B cell (primary cell): ENCODE data around the gene HSD17B12. TPM values are rescaled to one million over a fixed set of nuclear protein-coding genes. Genes with fewer than 3 reads are reported as not detected.

Source experiments
- ATAC-seq: fragments of 200-7000 bp; cut with Tn5 transposase; one replicate; pipeline ENCODE4 v1.10.0; 2021; ENCODE audit warnings: low read depth, mild to moderate bottlenecking, moderate number of reproducible peaks, moderate library complexity
- CTCF ChIA-PET: fragments of 350-600 bp; sonication (Branson Sonifier 250); formaldehyde crosslinking; loops from one replicate; lab custom pipeline; 2021; ENCODE audit warnings: antibody characterized with exemption, inconsistent platforms; lab: Charles Lee
- POLR2A ChIA-PET: fragments of 350-600 bp; sonication (Branson Sonifier 250); formaldehyde crosslinking; loops from one replicate; lab custom pipeline; 2021; ENCODE audit warnings: antibody characterized with exemption; lab: Charles Lee
- DNase-seq: peaks from one replicate; pipeline ENCODE4 v3.0.0; 2013
- H2AFZ ChIP-seq: 2 replicates; pipeline ENCODE4 v1.6.1; 2012; ENCODE audit warnings: mild to moderate bottlenecking, low read depth, low read length; ENCODE audit not compliant: insufficient read depth, poor library complexity, severe bottlenecking
- H3K27ac ChIP-seq, 2 donors: 1 replicate in 1 of 2; 2 replicates in 1 of 2; pipeline ENCODE4 v1.5.1; 2012 to 2013; ENCODE audit warnings: low read length in 2 of 2, mild to moderate bottlenecking in 2 of 2, moderate library complexity in 1 of 2
- H3K27me3 ChIP-seq, 4 experiments: fragments of 200-600 bp in 1 of 4; sonication (generic) in 1 of 4; replicated peaks in 1 of 4; 1 replicate in 2 of 4; 2 replicates in 2 of 4; pipeline versions ENCODE4 v1.6.1 to v1.7.0; 2013 to 2016; ENCODE audit warnings: low read length in 3 of 4, mild to moderate bottlenecking in 2 of 4, mixed read lengths in 1 of 4, moderate library complexity in 1 of 4; ENCODE audit not compliant: insufficient read depth in 4 of 4, control insufficient read depth in 3 of 4; ENCODE audit errors: control extremely low read depth in 1 of 4
- H3K36me3 ChIP-seq, 2 experiments: replicated peaks in 1 of 2; 1 replicate in 1 of 2; 2 replicates in 1 of 2; pipeline versions ENCODE4 v1.6.1 to v1.7.1; 2013; ENCODE audit warnings: low read length in 1 of 2; ENCODE audit not compliant: insufficient read depth in 2 of 2, control insufficient read depth in 1 of 2; ENCODE audit errors: control extremely low read depth in 1 of 2, extremely low read depth in 1 of 2
- H3K4me1 ChIP-seq, 2 donors: fragments of 200-600 bp in 1 of 2; sonication (generic) in 1 of 2; 1 replicate in 1 of 2; 2 replicates in 1 of 2; pipeline versions ENCODE4 v1.5.1 to v1.6.1; 2013 to 2017; ENCODE audit warnings: low read length in 2 of 2; ENCODE audit not compliant: control insufficient read depth in 2 of 2, insufficient read depth in 2 of 2
- H3K4me2 ChIP-seq: replicated peaks from 2 replicates; pipeline ENCODE3; 2012; ENCODE audit warnings: mild to moderate bottlenecking, low read depth, low read length; ENCODE audit not compliant: poor library complexity, severe bottlenecking
- H3K4me3 ChIP-seq, 5 experiments: fragments of 200-600 bp in 1 of 5; sonication (generic) in 1 of 5; 1 replicate in 3 of 5; 2 replicates in 2 of 5; pipeline versions ENCODE4 v1.5.1 to v1.7.0; 2011 to 2016; ENCODE audit warnings: low read length in 4 of 5, mild to moderate bottlenecking in 4 of 5, low read depth in 2 of 5, control low read depth in 1 of 5, moderate library complexity in 1 of 5; ENCODE audit not compliant: insufficient read depth in 1 of 5; ENCODE audit errors: control extremely low read depth in 1 of 5, extremely low read depth in 1 of 5
- H3K79me2 ChIP-seq: fragments of 200-600 bp; sonication (generic); one replicate; pipeline ENCODE4 v1.6.0; 2016; ENCODE audit warnings: low read length; ENCODE audit not compliant: control insufficient read depth, insufficient read depth
- H3K9ac ChIP-seq: fragments of 200-600 bp; sonication (generic); 2 replicates; pipeline ENCODE4 v1.6.1; 2017; ENCODE audit warnings: mild to moderate bottlenecking, low read length, moderate library complexity
- H3K9me3 ChIP-seq, 3 donors: one replicate each; pipeline versions ENCODE4 v1.6.1 to v1.7.1; 2013; ENCODE audit warnings: low read length in 2 of 3; ENCODE audit not compliant: control insufficient read depth in 2 of 3, insufficient read depth in 1 of 3; ENCODE audit errors: control extremely low read depth in 1 of 3
- H4K20me1 ChIP-seq: 2 replicates; pipeline ENCODE4 v1.6.0; 2012; ENCODE audit warnings: mild to moderate bottlenecking, low read length; ENCODE audit not compliant: insufficient read depth, control insufficient read depth, poor library complexity, severe bottlenecking
- H3K27ac Mint-ChIP-seq: one replicate; pipeline ENCODE4 v1.8.0; 2021; ENCODE audit warnings: mixed read lengths
- H3K27me3 Mint-ChIP-seq: one replicate; pipeline ENCODE4 v1.8.0; 2021; ENCODE audit warnings: mixed read lengths
- H3K4me1 Mint-ChIP-seq: one replicate; pipeline ENCODE4 v1.8.0; 2021; ENCODE audit warnings: mixed read lengths
- H3K4me3 Mint-ChIP-seq: one replicate; pipeline ENCODE4 v1.8.0; 2021; ENCODE audit warnings: mixed read lengths
- H3K9me3 Mint-ChIP-seq: one replicate; pipeline ENCODE4 v1.8.0; 2022; ENCODE audit warnings: mixed read lengths; ENCODE audit not compliant: insufficient read depth
- EZH2 ChIP-seq: IDR thresholded peaks from 2 replicates; pipeline ENCODE4 v1.6.1; 2012; ENCODE audit warnings: borderline replicate concordance, low read depth, mild to moderate bottlenecking, moderate library complexity, low read length; ENCODE audit not compliant: insufficient read depth, poor library complexity, severe bottlenecking
- WGBS: methylation state at CpG from one replicate; pipeline ENCODE4 v1.1.5; 2013; ENCODE audit warnings: missing lambda C conversion rate; ENCODE audit not compliant: insufficient coverage; 5-methylcytosine and 5-hydroxymethylcytosine counted together
- intact Hi-C: fragments of 100-400 bp; cut with micrococcal nuclease; formaldehyde crosslinking; loops from one replicate; pipeline ENCODE4 v1.10.0; 2022
- polyA plus RNA-seq: library from polyadenylated mRNA; depleted of rRNA; stranded (reverse); fragments of >200 nt; gene quantifications from 2 replicates; pipeline ENCODE4 v1.2.3, GENCODE V29; 2012
- total RNA-seq, 2 donors: library from RNA; stranded (reverse); fragments of 120-200 nt in 1 of 2; gene quantifications; 1 replicate in 1 of 2; 2 replicates in 1 of 2; pipeline versions ENCODE4 v1.2.3 to v1.2.4, GENCODE V29; 2013 to 2022
- TF ChIP-seq, protein P1 (sequence below): fragments of 200-600 bp; IDR thresholded peaks from one replicate; pipeline ENCODE4 v1.8.0; 2022; ENCODE audit warnings: antibody characterized with exemption, mild to moderate bottlenecking

HSD17B12 gene
- total and polyA plus RNA-seq, 2 donors (not counting 1 experiment from before 2014, with no cell fraction given): 13.1 to 34.6 TPM

DNA sequence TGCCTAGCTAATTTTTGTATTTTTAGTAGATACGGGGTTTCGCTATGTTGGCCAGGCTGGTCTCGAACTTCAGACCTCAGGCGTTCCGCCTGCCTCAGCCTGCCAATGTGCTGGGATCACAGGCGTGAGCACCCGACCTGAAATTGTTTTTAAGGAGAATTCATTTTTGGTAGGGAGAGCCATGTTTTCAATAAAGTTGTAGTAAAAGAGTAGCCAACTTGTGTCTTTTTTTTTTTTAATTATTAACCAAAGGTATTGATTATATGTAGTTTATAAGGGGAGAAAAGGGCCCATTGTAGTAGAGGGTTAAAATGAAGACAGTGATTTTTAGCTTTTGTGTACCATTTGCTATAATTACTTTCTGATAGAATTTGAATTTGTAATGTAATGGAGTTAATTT lies 31.6 kb upstream of the HSD17B12 start:
- Mint-ChIP-seq H3K9me3 (peaks cover 2% of the 10 kb centered on the region), H3K4me1 (peaks cover 19% of the 10 kb centered on the region), H3K4me3 (no peak overlapping the region), H3K27ac (no peak overlapping the region), H3K27me3 (no peaks in the 10 kb centered on the region)
- intact Hi-C loops: no loop called here
- WGBS: 96% methylated on average over 6 of the region's 7 CpGs
- H3K9ac ChIP-seq: no peak overlapping the region
- TF ChIP-seq, protein P1, sequence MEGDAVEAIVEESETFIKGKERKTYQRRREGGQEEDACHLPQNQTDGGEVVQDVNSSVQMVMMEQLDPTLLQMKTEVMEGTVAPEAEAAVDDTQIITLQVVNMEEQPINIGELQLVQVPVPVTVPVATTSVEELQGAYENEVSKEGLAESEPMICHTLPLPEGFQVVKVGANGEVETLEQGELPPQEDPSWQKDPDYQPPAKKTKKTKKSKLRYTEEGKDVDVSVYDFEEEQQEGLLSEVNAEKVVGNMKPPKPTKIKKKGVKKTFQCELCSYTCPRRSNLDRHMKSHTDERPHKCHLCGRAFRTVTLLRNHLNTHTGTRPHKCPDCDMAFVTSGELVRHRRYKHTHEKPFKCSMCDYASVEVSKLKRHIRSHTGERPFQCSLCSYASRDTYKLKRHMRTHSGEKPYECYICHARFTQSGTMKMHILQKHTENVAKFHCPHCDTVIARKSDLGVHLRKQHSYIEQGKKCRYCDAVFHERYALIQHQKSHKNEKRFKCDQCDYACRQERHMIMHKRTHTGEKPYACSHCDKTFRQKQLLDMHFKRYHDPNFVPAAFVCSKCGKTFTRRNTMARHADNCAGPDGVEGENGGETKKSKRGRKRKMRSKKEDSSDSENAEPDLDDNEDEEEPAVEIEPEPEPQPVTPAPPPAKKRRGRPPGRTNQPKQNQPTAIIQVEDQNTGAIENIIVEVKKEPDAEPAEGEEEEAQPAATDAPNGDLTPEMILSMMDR: no peak
- no peak for TF ChIP-seq EZH2
- ATAC-seq (no peak), DNase-seq (no peak)
- no peak overlapping the region for H3K4me2 ChIP-seq
- H3K27ac ChIP-seq: no peak overlapping the region
- H3K4me3 ChIP-seq: no peak overlapping the region
- H3K9me3 ChIP-seq: peaks cover 0 to 4% (median 1%) of the 10 kb centered on the region in 3 donors
- no peaks in the 10 kb centered on the region for H3K27me3 ChIP-seq
- no peaks in the 10 kb centered on the region for H3K36me3 ChIP-seq
- peaks cover 7% of the 10 kb centered on the region in 2 donors for H3K4me1 ChIP-seq
- CTCF ChIA-PET: interaction anchor here (1.3 kb wide), 1 partner anchor 13 kb away, joined by 3 read pairs; no protein-coding TSS in a partner anchor
- H4K20me1 ChIP-seq: no peaks in the 10 kb centered on the region
- no peak overlapping the region for H2AFZ ChIP-seq
- POLR2A ChIA-PET: no interaction called here
- H3K79me2 ChIP-seq: peaks cover 12% of the 10 kb centered on the region

DNA sequence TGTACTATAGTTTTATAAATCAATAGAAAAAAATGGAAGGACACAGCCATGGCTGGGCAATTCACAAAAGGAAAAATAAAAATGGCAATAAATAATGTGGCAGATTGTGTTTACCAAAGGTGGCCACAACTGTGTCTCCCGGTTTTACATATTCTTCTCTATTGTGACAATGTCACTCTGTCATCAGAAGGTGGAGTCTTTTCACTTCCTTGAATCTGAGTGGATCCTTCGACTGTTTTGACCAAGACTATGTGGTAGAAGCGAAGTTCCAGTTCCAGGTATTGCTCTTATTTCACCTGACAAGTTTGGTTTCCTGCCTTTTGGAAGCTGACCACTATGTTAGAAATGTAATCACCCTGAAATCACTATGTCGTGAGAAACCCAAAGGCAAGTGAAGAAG lies 31.0 kb upstream of the HSD17B12 start:
- peaks cover 8% of the 10 kb centered on the region for H3K79me2 ChIP-seq
- H3K27me3 ChIP-seq: no peaks in the 10 kb centered on the region
- H3K4me1 Mint-ChIP-seq: peaks cover 14% of the 10 kb centered on the region
- no peak for TF ChIP-seq EZH2
- TF ChIP-seq, protein P1: no peak
- intact Hi-C loops: no loop called here
- ChIA-PET CTCF (interaction anchor here (1.3 kb wide), 1 partner anchor 14 kb away, joined by 3 read pairs; no protein-coding TSS in a partner anchor), POLR2A (no interaction called here)
- H3K4me1 ChIP-seq: peaks cover 6% of the 10 kb centered on the region in 2 donors
- WGBS: 96% methylated on average over 3 of the region's 4 CpGs
- no peak overlapping the region for H3K4me3 ChIP-seq
- DNase-seq (no peak), ATAC-seq (no peak)
- no peak overlapping the region for H3K27ac ChIP-seq
- no peak overlapping the region for H3K4me3 Mint-ChIP-seq
- no peak overlapping the region for H3K9ac ChIP-seq
- H3K27me3 Mint-ChIP-seq: no peaks in the 10 kb centered on the region
- H2AFZ ChIP-seq: no peak overlapping the region
- no peaks in the 10 kb centered on the region for H4K20me1 ChIP-seq
- H3K4me2 ChIP-seq: no peak overlapping the region
- no peaks in the 10 kb centered on the region for H3K36me3 ChIP-seq
- peaks cover 2% of the 10 kb centered on the region for H3K9me3 Mint-ChIP-seq
- peaks cover 0 to 4% (median 1%) of the 10 kb centered on the region in 3 donors for H3K9me3 ChIP-seq
- H3K27ac Mint-ChIP-seq: no peak overlapping the region
